PC-9 (cell line): ENCODE data around the gene C13orf42. TPM values are rescaled to one million over a fixed set of nuclear protein-coding genes. Genes with fewer than 3 reads are reported as not detected.

Experiments used
- BruUV-seq: library from RNA; stranded (reverse); fragments of 400-500 nt; replicated peaks from 2 replicates; lab custom pipeline; 2021; lab: Mats Ljungman, UMichigan
- CTCF ChIA-PET: fragments of 300-600 bp; sonication (Branson Sonifier 250); formaldehyde crosslinking; loops from one replicate; lab custom pipeline; 2022; ENCODE audit warnings: antibody characterized with exemption; lab: Charles Lee
- POLR2A ChIA-PET: fragments of 300-600 bp; sonication (Branson Sonifier 250); formaldehyde crosslinking; loops from one replicate; lab custom pipeline; 2022; ENCODE audit warnings: antibody characterized with exemption; ENCODE audit not compliant: unreplicated experiment; lab: Charles Lee
- DNase-seq, 2 experiments: peaks; one replicate each; pipeline versions ENCODE4 v3.0.0 to v3.0.0-alpha.2; 2015 to 2022; ENCODE audit warnings: mixed read lengths in 1 of 2
- H2AFZ ChIP-seq: fragments of 200-600 bp; sonication (generic); 2 replicates; pipeline ENCODE4 v1.8.1; 2017; ENCODE audit warnings: antibody characterized with exemption
- H3F3A ChIP-seq: fragments of 200-600 bp; sonication (generic); 2 replicates; pipeline ENCODE4 v1.8.1; 2017; ENCODE audit warnings: antibody characterized with exemption, mild to moderate bottlenecking, low read depth; ENCODE audit not compliant: insufficient read depth
- H3K27ac ChIP-seq: fragments of 200-600 bp; sonication (generic); 2 replicates; pipeline ENCODE4 v1.6.1; 2016; ENCODE audit warnings: mixed run types
- H3K27me3 ChIP-seq: fragments of 200-600 bp; sonication (generic); 2 replicates; pipeline ENCODE4 v1.6.1; 2016; ENCODE audit warnings: low read depth, mixed run types; ENCODE audit not compliant: insufficient read depth
- H3K36me3 ChIP-seq: fragments of 200-600 bp; sonication (generic); 2 replicates; pipeline ENCODE4 v1.6.1; 2016; ENCODE audit warnings: low read depth, mixed run types
- H3K4me1 ChIP-seq: fragments of 200-600 bp; sonication (generic); replicated peaks from 2 replicates; pipeline ENCODE4 v1.6.1; 2016; ENCODE audit warnings: mixed run types; ENCODE audit not compliant: insufficient read depth
- H3K4me2 ChIP-seq: fragments of 200-600 bp; sonication (generic); 2 replicates; pipeline ENCODE4 v1.6.1; 2017; ENCODE audit warnings: mixed run types
- H3K4me3 ChIP-seq: fragments of 200-600 bp; sonication (generic); 2 replicates; pipeline ENCODE4 v1.6.1; 2016; ENCODE audit warnings: mixed run types
- H3K79me2 ChIP-seq: fragments of 200-600 bp; sonication (generic); 2 replicates; pipeline ENCODE4 v1.6.1; 2017; ENCODE audit warnings: low read depth, mixed run types
- H3K9me2 ChIP-seq: fragments of 200-600 bp; sonication (generic); 2 replicates; pipeline ENCODE4 v1.8.1; 2017; ENCODE audit warnings: mild to moderate bottlenecking; ENCODE audit not compliant: insufficient read depth
- H3K9me3 ChIP-seq: fragments of 200-600 bp; sonication (generic); 2 replicates; pipeline ENCODE4 v1.8.1; 2016; ENCODE audit warnings: low read depth; ENCODE audit not compliant: insufficient read depth
- H4K20me1 ChIP-seq: fragments of 200-600 bp; sonication (generic); 2 replicates; pipeline ENCODE4 v1.8.1; 2017; ENCODE audit not compliant: insufficient read depth
- CTCF ChIP-seq: fragments of 200-600 bp; sonication (generic); conservative IDR thresholded peaks from 2 replicates; pipeline ENCODE4 v1.6.1; 2017; ENCODE audit warnings: mixed run types, antibody characterized with exemption, mild to moderate bottlenecking, moderate library complexity
- EZH2 ChIP-seq: fragments of 200-600 bp; sonication (generic); IDR thresholded peaks from 2 replicates; pipeline ENCODE4 v1.8.0; 2017; ENCODE audit warnings: antibody characterized with exemption, low read depth
- intact Hi-C: fragments of 100-400 bp; cut with micrococcal nuclease; formaldehyde crosslinking; loops from one replicate; pipeline ENCODE4 v1.10.0; 2022; ENCODE audit not compliant: unreplicated experiment
- total RNA-seq: library from RNA; stranded (reverse); gene quantifications from 2 replicates; pipeline ENCODE4 v1.2.3, GENCODE V29; 2021

C13orf42 gene
- total RNA-seq, 1 experiment from 2014 or later: not detected

- no peak overlapping the region for H3K4me3 ChIP-seq
- H3K4me2 ChIP-seq: no peak overlapping the region
- no peaks in the 10 kb centered on the region for H3K9me3 ChIP-seq
- no peaks in the 10 kb centered on the region for H3K4me1 ChIP-seq
- H4K20me1 ChIP-seq: no peaks in the 10 kb centered on the region; the same call in 1 of the 2 replicates
- BruUV-seq: no TSS peak
- no peaks in the 10 kb centered on the region for H3F3A ChIP-seq
- H3K27me3 ChIP-seq: no peaks in the 10 kb centered on the region
- no peaks in the 10 kb centered on the region for H3K9me2 ChIP-seq
- H3K79me2 ChIP-seq: no peaks in the 10 kb centered on the region
- DNase-seq: no peak
- H2AFZ ChIP-seq: no peak overlapping the region
- ChIA-PET CTCF (no interaction called here), POLR2A (no interaction called here)
- intact Hi-C loops: no loop called here
- no peak overlapping the region for H3K27ac ChIP-seq
- no peak for TF ChIP-seq EZH2
- no peak for TF ChIP-seq CTCF
- H3K36me3 ChIP-seq: no peaks in the 10 kb centered on the region
Measured at GRCh38 chr13:51040431-51040830, 70.6 kb downstream of the C13orf42 start.

GRCh38 chr13:51036418-51036817, 74.7 kb downstream of the C13orf42 start:
- Histone ChIP-seq H3F3A (no peaks in the 10 kb centered on the region), H3K4me2 (no peak overlapping the region), H2AFZ (no peak overlapping the region), H4K20me1 (no peaks in the 10 kb centered on the region; the same call in 1 of the 2 replicates), H3K27me3 (no peaks in the 10 kb centered on the region), H3K4me1 (no peaks in the 10 kb centered on the region), H3K27ac (no peak overlapping the region), H3K9me2 (no peaks in the 10 kb centered on the region), H3K36me3 (no peaks in the 10 kb centered on the region), H3K9me3 (no peaks in the 10 kb centered on the region), H3K4me3 (no peak overlapping the region), H3K79me2 (no peaks in the 10 kb centered on the region)
- TF ChIP-seq CTCF: no peak
- TF ChIP-seq EZH2: no peak
- intact Hi-C loops: no loop called here
- DNase-seq: no peak
- ChIA-PET CTCF (no interaction called here), POLR2A (no interaction called here)
- BruUV-seq: no TSS peak

GRCh38 chr13:51035978-51036377, 75.1 kb downstream of the C13orf42 start:
- Histone ChIP-seq H3K79me2 (no peaks in the 10 kb centered on the region), H3K27me3 (no peaks in the 10 kb centered on the region), H3K4me2 (no peak overlapping the region), H3K36me3 (no peaks in the 10 kb centered on the region), H3K4me1 (no peaks in the 10 kb centered on the region), H2AFZ (no peak overlapping the region), H3K9me2 (no peaks in the 10 kb centered on the region), H3F3A (no peaks in the 10 kb centered on the region), H3K4me3 (no peak overlapping the region), H3K27ac (no peak overlapping the region), H3K9me3 (no peaks in the 10 kb centered on the region), H4K20me1 (no peaks in the 10 kb centered on the region; the same call in 1 of the 2 replicates)
- BruUV-seq: no TSS peak
- CTCF ChIA-PET: no interaction called here
- DNase-seq: no peak
- intact Hi-C loops: no loop called here
- POLR2A ChIA-PET: no interaction called here
- TF ChIP-seq EZH2: no peak
- no peak for TF ChIP-seq CTCF
